Measurements from ENCODE around the gene KIF26B.
"Not testable (repeated sequence)": the region's sequence is repeated elsewhere in the genome, so short reads cannot be mapped to it uniquely, and the experiment has no call there.

Gene KIF26B

GRCh38 chr1:245330951-245331350, 176.2 kb downstream of the KIF26B start:
- no peak for DNase-seq

GRCh38 chr1:245332085-245332484, 177.3 kb downstream of the KIF26B start:
- no peak for DNase-seq

GRCh38 chr1:245332513-245332912, 177.7 kb downstream of the KIF26B start:
- DNase-seq: no peak

DNA sequence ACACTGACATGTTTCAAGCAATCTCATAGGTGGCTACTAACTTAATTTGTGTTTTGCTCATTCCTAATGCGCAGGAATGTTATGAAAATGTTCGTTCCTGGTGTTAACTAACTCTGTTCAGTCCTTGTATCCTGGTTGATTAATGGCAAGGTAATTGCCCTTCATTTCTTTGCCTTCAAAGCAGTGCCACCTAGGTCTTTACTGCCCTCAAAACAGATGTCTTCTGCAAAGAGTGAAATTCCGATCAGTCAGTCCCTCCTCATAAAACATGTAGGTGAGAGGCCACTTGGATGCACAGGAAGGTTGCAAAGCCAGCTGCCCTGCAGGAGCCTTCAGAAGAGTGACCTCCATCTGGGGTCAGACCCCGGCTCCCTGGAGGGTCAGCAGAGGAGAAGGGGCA, 179.4 kb downstream of the KIF26B start:
- DNase-seq: no peak

GRCh38 chr1:245334827-245335490, 180.2 kb downstream of the KIF26B start:
- DNase-seq: no peak

GRCh38 chr1:245335684-245336083, 180.9 kb downstream of the KIF26B start:
- not testable (repeated sequence) for DNase-seq

- no peak for DNase-seq
These were observed 181.6 kb downstream of the KIF26B start for GRCh38 chr1:245336149-245336983.

GRCh38 chr1:245336984-245337355, 182.2 kb downstream of the KIF26B start:
- not testable (repeated sequence) for DNase-seq

GRCh38 chr1:245337829-245338484, 183.2 kb downstream of the KIF26B start:
- no peak for DNase-seq

DNA sequence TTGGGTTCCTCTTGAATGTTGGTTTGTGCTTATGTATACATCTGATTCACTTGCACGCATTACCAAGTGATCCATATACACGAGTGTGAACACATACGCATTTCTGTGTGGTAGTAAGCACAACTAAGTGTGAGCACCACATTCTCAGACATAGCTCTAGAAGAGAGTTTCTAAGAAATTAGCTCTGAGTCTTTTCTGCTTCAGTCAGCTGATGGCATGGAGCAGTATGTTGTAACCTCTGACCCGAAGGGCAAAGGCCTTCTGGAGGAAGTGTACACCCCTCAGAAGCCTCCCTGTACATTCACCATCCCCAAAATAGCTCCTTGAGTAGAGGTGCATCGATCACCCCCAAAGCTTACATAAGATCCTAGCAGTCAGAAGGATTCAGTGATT, 183.7 kb downstream of the KIF26B start:
- no peak for DNase-seq

GRCh38 chr1:245341743-245342142, 187.0 kb downstream of the KIF26B start:
- DNase-seq: no peak

DNA sequence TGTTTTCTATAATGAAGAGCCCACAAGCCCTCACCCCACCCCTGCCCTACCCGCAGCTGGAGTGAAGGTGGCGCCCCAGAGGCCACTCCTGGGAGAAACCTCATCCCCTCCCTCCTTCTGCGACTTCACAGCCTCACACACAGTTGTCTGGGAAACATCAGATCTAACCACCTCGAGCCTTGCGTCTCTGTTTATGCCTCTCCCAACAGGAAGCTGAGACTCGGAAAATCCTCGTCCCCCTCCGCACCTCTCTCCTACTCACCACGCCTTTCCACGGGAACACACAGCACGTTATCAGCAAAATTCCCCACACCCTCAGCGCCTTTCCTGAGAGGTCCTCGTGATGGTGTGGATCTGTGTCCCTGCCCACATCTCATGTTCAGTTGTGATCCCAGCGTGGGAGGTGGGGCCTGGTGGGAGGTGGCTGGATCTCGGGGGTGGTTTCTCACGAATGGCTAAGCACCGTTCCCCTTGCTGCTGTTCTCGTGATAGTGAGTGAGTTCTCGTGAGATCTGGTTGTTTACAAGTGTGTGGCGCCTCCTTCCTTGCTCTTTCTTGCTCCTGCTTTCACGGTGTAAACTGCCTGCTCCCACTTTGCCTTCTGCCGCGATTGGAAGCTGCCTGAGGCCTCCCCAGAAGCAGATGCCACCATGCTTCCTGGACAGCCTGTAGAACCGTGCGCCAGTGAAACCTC, 190.6 kb downstream of the KIF26B start:
- DNase-seq: no peak

GRCh38 chr1:245348626-245349025, 193.8 kb downstream of the KIF26B start:
- no peak for DNase-seq

GRCh38 chr1:245353411-245353810, 198.6 kb downstream of the KIF26B start:
- DNase-seq: peak; percentile 4

DNA sequence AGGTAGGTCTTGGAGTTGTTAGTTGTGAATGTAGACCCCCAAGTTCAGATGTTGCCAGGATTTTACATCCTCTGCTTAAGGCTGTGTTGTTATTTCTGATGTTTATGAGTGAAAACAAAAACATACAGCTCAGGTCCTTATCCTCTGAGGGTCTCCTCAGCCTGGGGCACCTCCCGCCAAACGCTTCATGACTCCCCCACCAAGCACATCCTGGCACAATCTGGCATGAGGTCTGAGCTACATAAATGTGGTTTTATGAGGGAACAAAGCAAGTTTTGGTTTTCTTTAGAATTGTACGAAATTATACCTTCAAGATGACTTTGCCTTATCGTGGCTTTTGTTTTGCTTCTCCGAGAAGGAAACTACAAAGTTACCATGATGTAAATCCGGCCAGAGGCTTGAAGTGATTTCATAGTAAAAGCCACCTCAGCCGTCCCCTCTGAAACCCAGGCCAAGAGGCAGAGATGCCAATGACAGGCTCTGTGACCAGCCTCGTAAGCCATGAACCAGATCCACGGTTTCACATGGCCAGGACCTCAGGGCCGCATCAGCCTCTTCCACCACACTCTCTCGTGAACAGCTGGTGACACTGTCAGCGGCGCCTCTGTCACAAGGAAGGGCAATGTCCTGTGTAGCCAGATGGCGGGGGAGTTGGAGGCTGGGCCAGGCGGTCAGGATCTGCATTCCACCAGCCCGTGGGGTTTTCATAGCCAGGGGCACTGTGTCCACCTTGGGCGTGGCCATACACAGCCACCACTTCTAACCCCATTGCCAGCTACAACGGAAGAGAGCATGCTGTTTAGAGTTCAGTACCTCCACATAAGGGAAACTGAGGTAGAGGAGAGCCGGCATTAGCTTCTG, 199.4 kb downstream of the KIF26B start:
- DNase-seq: no peak

DNA sequence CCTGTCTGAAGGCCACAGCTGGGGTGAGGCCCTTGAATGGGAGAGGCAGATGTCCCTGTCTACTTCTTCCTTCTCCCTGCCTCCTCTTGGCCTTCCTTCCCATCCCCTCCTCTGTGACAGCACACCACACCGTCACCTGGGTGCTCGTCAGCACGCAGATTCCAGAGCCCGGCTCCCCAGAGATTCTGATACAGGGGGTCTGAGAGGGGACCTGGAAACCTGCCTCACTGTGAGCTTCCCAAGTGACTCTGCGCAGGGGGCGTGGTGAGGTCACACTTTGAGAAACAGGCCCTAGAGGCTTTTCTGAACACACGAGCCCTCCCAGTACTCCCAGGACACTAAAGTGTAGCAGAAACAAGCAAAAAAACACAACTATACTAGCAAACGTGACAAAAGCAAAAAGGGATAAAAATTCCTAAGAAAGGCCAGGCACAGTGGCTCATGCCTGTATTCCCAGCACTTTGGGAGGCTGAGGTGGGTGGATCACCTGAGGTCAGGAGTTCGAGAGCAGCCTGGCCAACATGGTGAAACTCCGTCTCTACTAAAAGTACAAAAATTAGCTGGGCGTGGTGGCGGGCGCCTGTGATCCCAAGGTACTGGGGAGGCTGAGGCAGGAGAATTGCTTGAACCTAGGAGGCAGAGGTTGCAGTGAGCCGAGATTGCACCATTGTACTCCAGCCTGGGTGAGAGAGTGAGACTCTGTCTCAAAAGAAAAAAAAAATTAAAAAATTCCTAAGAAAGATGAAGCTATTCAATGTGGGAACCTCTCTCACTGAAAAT, 201.3 kb downstream of the KIF26B start:
- not testable (repeated sequence) for DNase-seq

DNA sequence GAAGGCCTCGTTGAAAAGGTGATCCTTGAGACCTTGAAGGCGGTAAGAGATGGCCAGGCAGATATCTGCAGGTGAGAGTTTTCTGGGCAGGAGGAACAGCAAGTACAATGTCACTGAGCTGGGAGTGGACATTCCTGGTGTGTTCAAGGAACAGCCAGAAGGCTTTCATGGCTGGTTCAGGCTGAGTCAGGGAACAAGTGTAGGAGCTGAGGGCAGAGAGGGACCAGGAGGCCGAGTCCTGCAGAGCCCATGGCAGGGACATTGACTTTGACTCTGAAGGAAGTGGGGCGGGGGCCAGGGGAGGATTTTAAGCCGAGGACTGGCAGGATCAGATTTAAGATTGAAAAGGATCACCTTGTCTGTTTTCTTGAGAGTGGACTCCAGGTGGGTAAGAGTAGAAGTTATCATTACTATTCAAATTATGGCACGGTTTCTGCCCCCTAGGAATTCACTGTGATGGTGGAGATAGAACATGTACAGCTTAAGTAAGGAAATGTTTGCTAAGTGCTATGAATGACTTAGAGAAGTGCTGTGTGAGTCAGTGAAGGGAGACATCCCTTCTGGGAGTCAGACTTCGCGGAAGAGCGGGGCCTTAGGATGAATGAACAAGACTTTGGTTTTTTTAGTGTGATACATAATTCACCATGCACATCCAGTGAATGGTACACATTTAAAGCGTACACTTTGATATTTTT, 202.3 kb downstream of the KIF26B start:
- DNase-seq: no peak

DNA sequence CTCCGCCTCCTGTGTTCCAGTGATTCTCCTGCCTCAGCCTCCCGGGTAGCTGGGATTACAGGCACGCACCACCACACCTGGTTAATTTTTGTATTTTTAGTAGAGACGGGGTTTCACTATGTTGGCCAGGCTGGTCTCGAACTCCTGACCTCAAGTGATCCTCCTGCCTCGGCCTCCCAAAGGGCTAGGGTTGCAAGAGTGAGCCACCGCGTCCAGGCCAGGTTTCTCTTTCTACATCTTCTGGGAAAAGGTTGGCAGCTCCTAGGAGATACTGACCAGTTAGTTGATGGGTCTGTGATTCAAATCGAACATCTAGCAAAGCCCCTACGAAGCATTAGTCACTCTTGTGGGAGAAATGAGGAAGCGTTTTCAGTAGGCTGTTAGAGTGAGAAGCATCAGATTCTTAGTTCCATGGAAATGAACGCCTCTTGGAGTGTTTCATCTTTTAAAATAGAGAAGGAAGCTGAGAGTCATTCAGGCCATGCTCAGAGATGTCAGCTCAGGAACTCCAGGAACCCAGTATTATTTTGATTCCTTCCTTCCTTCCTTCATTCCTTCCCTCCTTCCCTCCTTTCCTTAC, 204.4 kb downstream of the KIF26B start:
- not testable (repeated sequence) for DNase-seq

DNA sequence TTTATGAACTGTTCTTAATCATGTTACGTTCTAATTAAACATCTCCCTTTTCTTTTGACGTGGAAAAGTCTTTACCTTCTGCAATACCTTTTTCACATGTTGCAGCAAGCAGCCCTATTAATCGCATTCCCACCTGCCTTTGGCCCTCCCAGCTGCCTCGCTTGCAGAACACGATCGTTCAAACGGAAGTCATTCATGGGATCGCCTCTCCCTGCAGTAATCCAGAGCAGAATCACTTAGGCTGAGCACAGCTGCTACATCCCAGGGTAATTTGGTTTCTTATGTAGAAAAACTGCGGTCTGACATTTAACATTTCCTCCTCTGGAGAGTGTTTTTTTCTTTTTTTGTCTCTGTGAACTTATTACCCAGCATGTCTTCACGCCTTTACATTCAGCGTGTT, 206.3 kb downstream of the KIF26B start:
- DNase-seq: no peak

GRCh38 chr1:245361951-245362350, 207.2 kb downstream of the KIF26B start:
- no peak for DNase-seq
